GM19193 (cell line): ENCODE results near the gene LIPM.

ENCODE experiments used
- POLR2A ChIP-seq: IDR thresholded peaks from 4 replicates; pipeline ENCODE4 v1.6.1; 2011; ENCODE audit not compliant: insufficient read depth, insufficient read length; ENCODE audit errors: extremely low read depth

LIPM gene

GRCh38 chr10:88852327-88852726 is 49.8 kb downstream of the LIPM start:
- TF ChIP-seq POLR2A: no peak

- TF ChIP-seq POLR2A: no peak
These were observed 50.8 kb downstream of the LIPM start for GRCh38 chr10:88853155-88853881.

GRCh38 chr10:88854684-88855083 is 52.2 kb downstream of the LIPM start:
- TF ChIP-seq POLR2A: no peak

GRCh38 chr10:88857831-88858230 is 55.3 kb downstream of the LIPM start:
- no peak for TF ChIP-seq POLR2A

GRCh38 chr10:88858491-88858890 is 56.0 kb downstream of the LIPM start:
- no peak for TF ChIP-seq POLR2A

GRCh38 chr10:88861036-88861435 is 58.5 kb downstream of the LIPM start:
- TF ChIP-seq POLR2A: no peak

GRCh38 chr10:88865281-88865876 is 62.8 kb downstream of the LIPM start:
- no peak for TF ChIP-seq POLR2A

GRCh38 chr10:88866454-88866853 is 63.9 kb downstream of the LIPM start:
- TF ChIP-seq POLR2A: no peak

- no peak for TF ChIP-seq POLR2A
These were observed 67.6 kb downstream of the LIPM start for GRCh38 chr10:88870089-88870488.
